AG20443 (cell line): Measurements from ENCODE around the gene PRKN.
A peak's percentile ranks its signal among the peaks of the same experiment; 100 is the strongest.

Source experiments
- DNase-seq: peaks from one replicate; pipeline ENCODE4 v3.0.0; 2012; ENCODE audit warnings: low spot score, mixed read lengths

Gene PRKN

GRCh38 chr6:162123797-162124196 lies 603.8 kb downstream of the PRKN start:
- no peak for DNase-seq

- peak; percentile 71 for DNase-seq
Observed at GRCh38 chr6:162119341-162119740, 608.2 kb downstream of the PRKN start.

DNA sequence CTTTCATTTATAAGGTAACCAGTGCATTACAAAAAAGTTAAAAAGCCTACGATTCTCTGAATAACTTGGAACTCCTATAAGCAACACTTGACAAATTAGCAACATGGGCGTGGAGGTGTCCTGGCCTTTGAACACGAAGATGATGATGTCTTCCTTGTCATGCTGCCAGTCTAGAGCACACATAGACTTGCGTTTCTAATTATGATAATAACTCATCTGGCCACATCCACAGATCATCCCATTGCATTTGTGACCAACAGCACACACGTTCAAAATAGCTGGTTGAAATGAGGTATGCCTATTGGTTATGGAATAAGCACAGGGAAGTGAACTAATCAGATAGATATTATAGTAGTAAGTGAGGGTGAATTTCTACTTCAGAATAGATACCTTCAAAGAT lies 608.9 kb downstream of the PRKN start:
- DNase-seq = peak; percentile 14

GRCh38 chr6:162116902-162117525 lies 610.6 kb downstream of the PRKN start:
- no peak for DNase-seq

DNA sequence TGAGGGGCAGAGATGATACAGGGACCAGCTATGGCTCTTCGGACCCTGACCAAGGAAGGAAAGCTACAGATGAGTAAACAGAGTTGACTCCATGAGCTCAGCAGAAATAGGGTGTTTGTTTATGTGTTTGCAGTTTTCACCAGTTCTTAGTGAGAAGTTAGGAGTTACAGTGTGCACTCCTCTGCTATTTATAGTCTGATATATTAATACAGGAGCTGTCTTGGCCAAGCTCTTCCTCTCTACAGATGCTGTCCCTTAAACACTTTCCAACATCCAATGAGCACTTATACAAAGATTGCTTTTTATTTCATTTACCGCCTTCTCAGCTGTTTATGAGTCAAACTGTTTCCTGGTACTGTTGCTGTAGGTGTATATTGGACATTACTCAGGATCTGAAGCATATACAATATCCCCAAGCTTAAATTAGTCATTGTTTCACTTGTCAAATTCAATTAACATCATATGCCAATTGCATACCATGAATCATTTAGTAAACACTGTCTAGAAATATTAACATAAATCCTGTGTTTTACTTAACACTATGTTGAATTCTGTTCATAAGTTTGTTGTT lies 618.0 kb downstream of the PRKN start:
- DNase-seq = no peak

DNA sequence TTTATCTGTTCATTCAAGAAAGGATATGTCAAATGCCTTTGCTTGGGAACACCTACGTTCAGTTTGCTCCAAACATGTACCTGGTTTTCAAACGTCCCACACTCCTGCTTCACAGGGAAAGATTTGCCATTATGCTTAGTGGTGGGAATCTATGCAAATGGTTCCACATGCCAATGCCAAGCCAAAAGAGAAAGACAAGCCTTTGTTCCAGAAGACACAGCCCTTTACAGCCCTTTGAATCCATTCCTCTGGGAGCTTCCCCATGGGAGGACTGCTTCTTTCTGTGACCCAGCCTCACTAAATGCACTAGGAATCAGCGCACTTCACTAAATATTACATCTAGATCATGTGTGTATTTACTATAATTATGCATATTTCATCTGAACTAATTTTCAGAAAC lies 619.5 kb downstream of the PRKN start:
- no peak for DNase-seq

DNA sequence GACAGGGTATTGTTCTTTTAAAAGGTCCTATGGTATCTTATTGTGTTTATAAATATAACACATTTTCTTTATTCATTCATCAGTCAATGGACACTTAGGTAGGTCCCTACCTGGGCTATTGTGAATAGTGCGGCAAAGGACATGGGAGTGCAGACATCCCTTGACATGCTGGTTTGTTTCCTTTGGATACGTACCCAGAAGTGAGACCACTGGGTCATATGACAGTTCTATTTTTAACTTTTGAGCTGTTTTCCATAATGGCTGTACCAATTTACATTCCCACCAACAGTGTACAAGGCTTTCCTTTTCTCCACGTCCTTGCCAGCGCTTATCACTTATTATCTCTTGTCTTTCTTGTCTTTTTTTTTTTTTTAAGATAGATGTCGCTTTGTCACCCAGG lies 627.5 kb downstream of the PRKN start:
- no peak for DNase-seq

GRCh38 chr6:162099685-162100084 lies 627.9 kb downstream of the PRKN start:
- peak; percentile 91 for DNase-seq

GRCh38 chr6:162092816-162093502 lies 634.6 kb downstream of the PRKN start:
- no peak for DNase-seq

DNA sequence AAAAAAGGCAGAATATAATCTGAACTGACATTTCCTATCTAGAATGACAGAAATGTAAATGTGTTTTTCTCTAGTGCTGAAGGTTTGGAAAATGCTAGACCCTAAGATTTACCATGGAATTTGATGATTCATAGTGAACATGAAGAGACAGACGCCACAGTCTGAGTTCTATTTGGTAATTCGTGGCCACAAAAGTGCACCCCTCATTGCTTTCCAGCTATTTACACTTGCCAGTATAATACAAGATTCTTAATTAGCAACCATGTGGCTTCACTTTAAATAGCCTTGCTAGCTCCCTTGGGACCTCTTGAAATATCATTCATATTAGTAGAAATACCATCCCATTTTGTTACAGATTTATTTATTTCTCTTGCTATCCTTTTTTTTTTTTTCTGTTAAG lies 636.8 kb downstream of the PRKN start:
- DNase-seq = peak; percentile 56

GRCh38 chr6:162088091-162088490 lies 639.5 kb downstream of the PRKN start:
- no peak for DNase-seq

DNA sequence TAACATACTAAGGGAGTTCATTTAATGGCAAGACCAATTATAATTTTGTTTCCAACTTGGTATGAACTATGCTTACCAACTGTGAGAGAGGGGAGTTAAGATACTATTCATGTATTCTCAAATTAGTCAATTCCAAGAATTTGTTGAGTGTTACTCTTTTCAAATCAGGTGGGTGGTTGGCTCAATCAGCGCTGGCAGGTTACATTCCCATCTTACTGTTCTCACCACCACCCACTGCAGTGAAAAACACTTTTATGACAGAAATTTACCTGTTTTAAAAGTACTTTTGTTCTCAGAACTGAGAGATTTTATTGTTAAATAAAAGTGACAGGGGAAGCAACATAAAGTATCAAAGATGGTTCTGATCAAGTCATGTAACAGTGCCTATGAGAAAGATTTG lies 642.0 kb downstream of the PRKN start:
- no peak for DNase-seq

DNA sequence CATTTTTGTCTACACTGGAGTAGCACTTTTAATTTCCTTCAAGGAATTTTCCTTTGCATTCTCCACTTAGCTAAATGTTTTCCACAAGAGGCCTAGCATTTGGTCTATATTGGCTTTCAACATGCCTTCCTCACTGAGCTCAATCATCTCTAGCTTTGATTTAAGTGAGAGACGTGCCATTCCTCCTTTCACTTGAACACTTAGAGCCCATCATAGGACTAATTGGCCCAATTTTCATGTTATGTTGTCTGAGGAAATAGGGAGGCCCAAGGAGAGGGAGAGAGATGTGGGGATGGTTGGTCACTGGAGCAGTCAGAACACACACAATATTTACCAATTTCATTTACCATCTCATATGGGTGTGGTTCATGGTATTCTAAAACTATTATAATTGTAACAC lies 645.0 kb downstream of the PRKN start:
- DNase-seq = no peak

DNA sequence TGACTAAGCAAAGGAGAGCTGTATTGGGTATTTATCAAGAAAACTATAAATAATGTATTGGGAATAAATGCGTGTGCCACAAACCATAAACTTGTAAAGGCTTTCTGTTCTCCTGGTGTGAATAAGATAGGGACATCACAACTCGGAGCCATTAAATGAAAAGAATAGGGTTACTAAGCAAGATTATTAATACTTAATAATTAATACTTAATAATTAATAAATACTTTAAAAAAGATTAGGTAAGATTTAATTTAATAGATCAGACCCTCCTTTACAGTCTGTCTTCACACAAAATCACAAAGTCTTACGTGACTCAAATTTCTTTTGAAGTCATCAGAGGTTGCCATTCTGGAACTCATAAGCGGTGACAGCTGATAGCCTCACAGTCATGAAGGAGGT lies 648.9 kb downstream of the PRKN start:
- DNase-seq = no peak

DNA sequence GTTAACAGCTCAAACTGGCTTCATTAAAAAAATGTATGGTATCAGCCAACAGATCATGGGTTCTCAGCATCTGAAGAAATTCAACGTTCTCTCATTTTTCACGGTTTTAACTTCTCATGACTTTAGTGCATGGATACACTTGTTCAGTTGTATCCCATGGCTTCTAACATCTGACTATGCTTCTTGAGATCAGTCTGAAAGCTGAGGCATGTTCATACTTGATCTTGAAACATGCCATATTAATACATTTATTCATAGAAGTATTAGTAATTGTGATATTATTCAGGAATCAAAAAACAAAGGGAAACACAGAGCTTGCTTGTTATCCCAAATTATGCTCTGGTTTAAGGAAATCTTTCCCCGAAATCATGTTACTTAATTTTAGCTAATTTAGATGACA lies 649.4 kb downstream of the PRKN start:
- DNase-seq = no peak

GRCh38 chr6:162076816-162077215 lies 650.8 kb downstream of the PRKN start:
- DNase-seq = no peak

DNA sequence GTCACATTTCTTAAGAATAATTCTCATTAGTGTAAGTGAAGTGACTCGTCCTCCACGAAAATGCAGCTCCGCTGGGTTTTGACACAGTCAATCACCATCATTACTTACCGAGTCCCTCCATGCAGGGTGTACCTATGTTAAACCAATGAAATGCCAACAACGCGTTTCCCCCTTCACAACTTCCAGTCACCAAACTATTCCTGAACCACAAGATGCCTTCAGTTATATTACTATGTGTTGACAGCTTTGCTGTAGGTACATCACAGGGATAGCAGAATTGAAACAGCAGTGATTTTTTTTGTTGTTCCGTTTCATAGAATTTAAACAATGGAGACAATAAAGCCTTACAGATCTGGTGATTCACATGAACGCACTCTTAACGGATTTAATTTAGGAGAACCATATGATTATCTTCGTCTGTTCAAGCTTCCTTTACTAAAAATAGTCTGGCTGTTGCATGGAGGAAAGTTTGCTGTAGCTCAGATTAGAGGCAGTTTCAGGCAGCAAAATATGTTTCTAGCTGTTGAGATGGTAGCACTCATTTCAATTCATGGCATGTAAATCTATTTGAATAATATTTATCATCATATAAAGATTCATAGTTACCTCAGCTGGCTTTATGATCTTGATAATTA lies 652.8 kb downstream of the PRKN start:
- DNase-seq = no peak

- DNase-seq = no peak
Observed at GRCh38 chr6:162070639-162071038, 656.9 kb downstream of the PRKN start.

GRCh38 chr6:162069995-162070394 lies 657.6 kb downstream of the PRKN start:
- DNase-seq = no peak

DNA sequence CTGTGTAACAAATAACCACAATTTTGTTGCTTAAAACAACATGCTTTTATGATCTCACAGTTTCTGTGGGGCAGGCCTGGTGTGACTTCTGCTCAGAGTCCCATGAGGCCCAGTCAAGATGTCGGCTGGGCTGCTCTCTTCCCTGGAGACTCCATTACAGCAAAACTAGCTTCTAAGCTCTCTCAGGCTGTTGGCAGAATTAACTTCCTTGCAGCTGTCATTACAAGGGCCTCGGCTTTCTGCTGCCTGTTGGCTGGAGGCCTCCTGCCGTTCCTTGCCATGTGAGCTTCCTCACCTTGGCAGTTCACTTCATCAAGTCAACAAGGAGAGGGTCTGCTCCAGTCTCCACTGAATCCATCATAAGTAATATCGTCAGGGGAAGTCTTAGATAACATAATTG lies 659.2 kb downstream of the PRKN start:
- DNase-seq = no peak

DNA sequence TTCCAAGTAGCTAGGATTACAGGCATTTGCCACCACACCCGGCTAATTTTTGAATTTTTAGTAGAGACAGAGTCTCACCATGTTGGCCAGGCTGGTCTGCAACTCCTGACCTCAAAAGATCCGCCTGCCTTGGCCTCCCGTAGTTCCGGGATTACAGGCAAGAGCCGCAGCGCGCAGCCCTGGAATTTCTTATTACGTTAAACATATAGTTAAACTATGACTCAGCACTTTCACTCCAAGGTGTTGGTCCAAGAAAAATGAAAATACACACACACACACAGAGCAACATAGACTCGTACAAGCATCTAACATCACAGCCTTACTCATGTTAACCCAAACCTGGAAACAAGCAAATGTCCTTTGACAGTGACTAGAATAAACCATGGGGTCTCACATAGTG lies 663.9 kb downstream of the PRKN start:
- no peak for DNase-seq

- DNase-seq = no peak
Observed at GRCh38 chr6:162058281-162058875, 669.2 kb downstream of the PRKN start.

- peak; percentile 69 for DNase-seq
Observed at GRCh38 chr6:162056745-162057144, 670.8 kb downstream of the PRKN start.
